Measurements from ENCODE around the gene TSPAN5. TPM values are rescaled to one million over a fixed set of nuclear protein-coding genes. Genes with fewer than 3 reads are reported as not detected.
A peak's percentile ranks its signal among the peaks of the same experiment; 100 is the strongest.

The TSPAN5 gene
- total and polyA plus RNA-seq, 9 of the 15 experiments (the other 6 are each of a cell fraction or from before 2014, with no cell fraction given), result 0.58 to 6.6 (median 0.73) TPM

DNA sequence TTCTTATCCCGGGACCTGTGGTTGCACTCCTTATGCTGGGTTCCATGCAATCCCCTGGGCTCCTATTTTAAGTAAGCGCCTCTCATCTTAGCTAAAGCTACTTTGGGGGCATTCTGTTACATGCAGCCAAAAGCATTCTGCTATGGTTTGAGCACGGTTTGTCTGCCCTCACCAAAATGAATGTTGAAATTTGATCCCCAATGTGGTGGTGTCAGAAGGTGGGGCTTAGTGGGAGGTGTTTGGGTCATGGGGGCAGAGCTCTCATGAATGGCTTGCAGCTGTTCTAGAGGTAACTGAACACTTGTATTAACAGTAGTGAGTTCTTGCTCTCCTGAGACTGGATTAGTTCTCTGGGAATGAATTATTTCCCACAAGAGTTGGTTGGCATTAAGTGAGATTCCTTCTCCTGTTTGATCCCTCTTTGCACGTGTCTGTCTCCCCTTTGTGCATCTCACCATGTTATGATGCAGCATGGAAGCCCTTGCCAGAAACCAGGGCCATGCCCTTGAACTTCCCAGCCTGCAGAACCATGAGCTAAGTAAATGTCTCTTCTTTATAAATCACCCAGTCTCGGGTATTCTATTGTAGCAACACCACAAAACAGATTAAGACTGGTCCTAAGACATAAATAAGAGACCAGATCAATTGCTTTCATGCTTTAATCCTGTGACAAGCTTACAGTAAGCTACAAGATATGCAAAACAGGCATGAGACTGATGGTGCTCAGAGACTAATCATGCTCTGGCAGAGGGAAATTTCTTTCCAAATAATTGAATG lies 141.8 kb downstream of the TSPAN5 start:
- peak; percentile 11 for FAIRE-seq
- Histone ChIP-seq H2AFZ (ENCODE audit: low read depth, low read length) (peak overlapping the region; percentile 28), H3K4me1 (replicated peaks in 1 of 2; ENCODE audit: control insufficient read depth in 2 of 2, insufficient read depth in 2 of 2, low read length in 2 of 2) (peaks cover 7 to 33% of the 10 kb centered on the region in 2 experiments), H3K27ac (ENCODE audit: extremely low read depth, low read depth, low read length) (peak overlapping the region; percentile 21; the same call in 1 of the 3 replicates), H3K4me2 (ENCODE audit: insufficient read depth, low read length) (no peak overlapping the region; the same call in 1 of the 2 replicates), H3K27me3 (ENCODE audit: control insufficient read depth in 2 of 2, insufficient read depth in 2 of 2, low read length in 2 of 2) (no peaks in the 10 kb centered on the region), H3K4me3 (no peak overlapping the region), H3K79me2 (ENCODE audit: control insufficient read depth, insufficient read depth, low read length) (no peaks in the 10 kb centered on the region), H3K9me3 (replicated peaks; ENCODE audit: control insufficient read depth, insufficient read depth, low read depth, low read length) (no peaks in the 10 kb centered on the region), H3K9me1 (ENCODE audit: control insufficient read depth, insufficient read depth, low read length) (no peaks in the 10 kb centered on the region), H4K20me1 (replicated peaks; ENCODE audit: control insufficient read depth, insufficient read depth, low read length) (no peaks in the 10 kb centered on the region), H3K9ac (ENCODE audit: insufficient read depth in 1 of 2, low read depth in 2 of 2, low read length in 2 of 2) (no peak overlapping the region), H3K36me3 (ENCODE audit: control insufficient read depth, insufficient read depth, low read length) (no peaks in the 10 kb centered on the region)
- peak in 1 of 4 experiments; percentile 40 for DNase-seq (ENCODE audit: extremely low read depth in 1 of 4, low spot score in 3 of 4)
- intact Hi-C loops (cut with micrococcal nuclease), result no loop called here
- POLR2A ChIA-PET, result interaction anchor here (0.7 kb wide), 1 partner anchor 29 kb away, joined by 3 read pairs; no protein-coding TSS in a partner anchor
- in situ Hi-C loops (cut with MboI), result no loop called here
- ATAC-seq, result peak; percentile 79
- CTCF ChIA-PET (ENCODE audit: low intra/inter-chr PET ratio), result no interaction called here
- BruUV-seq (replicated peaks), result no TSS peak
- 25% methylated on average over 5 of the region's 5 CpGs for WGBS (ENCODE audit: insufficient coverage, low coverage, missing lambda C conversion rate)
- TF ChIP-seq LCOR (CRISPR knock-in tag; IDR thresholded peaks at IDR 0.05) (no peak), ZNF830 (CRISPR knock-in tag; IDR thresholded peaks at IDR 0.05) (no peak), BRCA1 (IDR thresholded peaks at IDR 0.05) (no peak), BRCA1 (CRISPR knock-in tag; IDR thresholded peaks at IDR 0.05) (no peak), ZFP1 (CRISPR knock-in tag; IDR thresholded peaks at IDR 0.05) (no peak), ATF7 (IDR thresholded peaks at IDR 0.05) (no peak), TGIF2 (CRISPR knock-in tag; IDR thresholded peaks at IDR 0.05) (no peak), JUNB (CRISPR knock-in tag; conservative IDR thresholded peaks at IDR 0.05) (no peak), RB1 (IDR thresholded peaks at IDR 0.05; ENCODE audit: low read depth) (no peak), NR2C1 (IDR thresholded peaks at IDR 0.05) (no peak), NR2C1 (tag; IDR thresholded peaks at IDR 0.05) (no peak), GABPB1 (CRISPR knock-in tag; IDR thresholded peaks at IDR 0.05) (no peak), ZNF24 (IDR thresholded peaks at IDR 0.05) (no peak)
- TF ChIP-seq, protein P1, sequence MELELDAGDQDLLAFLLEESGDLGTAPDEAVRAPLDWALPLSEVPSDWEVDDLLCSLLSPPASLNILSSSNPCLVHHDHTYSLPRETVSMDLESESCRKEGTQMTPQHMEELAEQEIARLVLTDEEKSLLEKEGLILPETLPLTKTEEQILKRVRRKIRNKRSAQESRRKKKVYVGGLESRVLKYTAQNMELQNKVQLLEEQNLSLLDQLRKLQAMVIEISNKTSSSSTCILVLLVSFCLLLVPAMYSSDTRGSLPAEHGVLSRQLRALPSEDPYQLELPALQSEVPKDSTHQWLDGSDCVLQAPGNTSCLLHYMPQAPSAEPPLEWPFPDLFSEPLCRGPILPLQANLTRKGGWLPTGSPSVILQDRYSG (tag; conservative IDR thresholded peaks at IDR 0.05; ENCODE audit: low read depth), result no peak
- TF ChIP-seq, protein P2, sequence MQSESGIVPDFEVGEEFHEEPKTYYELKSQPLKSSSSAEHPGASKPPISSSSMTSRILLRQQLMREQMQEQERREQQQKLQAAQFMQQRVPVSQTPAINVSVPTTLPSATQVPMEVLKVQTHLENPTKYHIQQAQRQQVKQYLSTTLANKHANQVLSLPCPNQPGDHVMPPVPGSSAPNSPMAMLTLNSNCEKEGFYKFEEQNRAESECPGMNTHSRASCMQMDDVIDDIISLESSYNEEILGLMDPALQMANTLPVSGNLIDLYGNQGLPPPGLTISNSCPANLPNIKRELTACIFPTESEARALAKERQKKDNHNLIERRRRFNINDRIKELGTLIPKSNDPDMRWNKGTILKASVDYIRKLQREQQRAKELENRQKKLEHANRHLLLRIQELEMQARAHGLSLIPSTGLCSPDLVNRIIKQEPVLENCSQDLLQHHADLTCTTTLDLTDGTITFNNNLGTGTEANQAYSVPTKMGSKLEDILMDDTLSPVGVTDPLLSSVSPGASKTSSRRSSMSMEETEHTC (IDR thresholded peaks at IDR 0.05), result no peak
- TF ChIP-seq, protein P3, sequence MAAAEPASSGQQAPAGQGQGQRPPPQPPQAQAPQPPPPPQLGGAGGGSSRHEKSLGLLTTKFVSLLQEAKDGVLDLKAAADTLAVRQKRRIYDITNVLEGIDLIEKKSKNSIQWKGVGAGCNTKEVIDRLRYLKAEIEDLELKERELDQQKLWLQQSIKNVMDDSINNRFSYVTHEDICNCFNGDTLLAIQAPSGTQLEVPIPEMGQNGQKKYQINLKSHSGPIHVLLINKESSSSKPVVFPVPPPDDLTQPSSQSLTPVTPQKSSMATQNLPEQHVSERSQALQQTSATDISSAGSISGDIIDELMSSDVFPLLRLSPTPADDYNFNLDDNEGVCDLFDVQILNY (CRISPR knock-in tag; IDR thresholded peaks at IDR 0.05), result no peak
- TF ChIP-seq, protein P4, sequence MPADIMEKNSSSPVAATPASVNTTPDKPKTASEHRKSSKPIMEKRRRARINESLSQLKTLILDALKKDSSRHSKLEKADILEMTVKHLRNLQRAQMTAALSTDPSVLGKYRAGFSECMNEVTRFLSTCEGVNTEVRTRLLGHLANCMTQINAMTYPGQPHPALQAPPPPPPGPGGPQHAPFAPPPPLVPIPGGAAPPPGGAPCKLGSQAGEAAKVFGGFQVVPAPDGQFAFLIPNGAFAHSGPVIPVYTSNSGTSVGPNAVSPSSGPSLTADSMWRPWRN (IDR thresholded peaks at IDR 0.05; ENCODE audit: low read depth), result no peak
- TF ChIP-seq, protein P5, sequence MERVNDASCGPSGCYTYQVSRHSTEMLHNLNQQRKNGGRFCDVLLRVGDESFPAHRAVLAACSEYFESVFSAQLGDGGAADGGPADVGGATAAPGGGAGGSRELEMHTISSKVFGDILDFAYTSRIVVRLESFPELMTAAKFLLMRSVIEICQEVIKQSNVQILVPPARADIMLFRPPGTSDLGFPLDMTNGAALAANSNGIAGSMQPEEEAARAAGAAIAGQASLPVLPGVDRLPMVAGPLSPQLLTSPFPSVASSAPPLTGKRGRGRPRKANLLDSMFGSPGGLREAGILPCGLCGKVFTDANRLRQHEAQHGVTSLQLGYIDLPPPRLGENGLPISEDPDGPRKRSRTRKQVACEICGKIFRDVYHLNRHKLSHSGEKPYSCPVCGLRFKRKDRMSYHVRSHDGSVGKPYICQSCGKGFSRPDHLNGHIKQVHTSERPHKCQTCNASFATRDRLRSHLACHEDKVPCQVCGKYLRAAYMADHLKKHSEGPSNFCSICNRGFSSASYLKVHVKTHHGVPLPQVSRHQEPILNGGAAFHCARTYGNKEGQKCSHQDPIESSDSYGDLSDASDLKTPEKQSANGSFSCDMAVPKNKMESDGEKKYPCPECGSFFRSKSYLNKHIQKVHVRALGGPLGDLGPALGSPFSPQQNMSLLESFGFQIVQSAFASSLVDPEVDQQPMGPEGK (CRISPR knock-in tag; IDR thresholded peaks at IDR 0.05; ENCODE audit: borderline replicate concordance), result no peak

Measured in K562 (cell line).